ENCODE measurements around the gene EPB41L2. TPM values are rescaled to one million over a fixed set of nuclear protein-coding genes. Genes with fewer than 3 reads are reported as not detected.
A peak's percentile ranks its signal among the peaks of the same experiment; 100 is the strongest.

EPB41L2 gene
- total RNA-seq, 2 donors from 2014 or later: 30.5 to 31.0 TPM

GRCh38 chr6:130870179-130870880 is 192.7 kb downstream of the EPB41L2 start:
- no peaks in the 10 kb centered on the region for H3K9me3 Mint-ChIP-seq
- peaks cover 0 to 4% of the 10 kb centered on the region in 2 donors for H3K4me1 Mint-ChIP-seq (ENCODE audit: low read depth in 2 of 2)
- DNase-seq (ENCODE audit: low spot score) (no peak), ATAC-seq (no peak)
- no peak overlapping the region for H3K4me3 Mint-ChIP-seq
- no peaks in the 10 kb centered on the region for H3K36me3 Mint-ChIP-seq
- H3K27me3 Mint-ChIP-seq: peaks cover 0 to 2% of the 10 kb centered on the region in 2 donors
- no peak overlapping the region for H3K27ac Mint-ChIP-seq

- Mint-ChIP-seq H3K4me1 (ENCODE audit: low read depth in 2 of 2) (peaks cover 0 to 4% of the 10 kb centered on the region in 2 donors), H3K27ac (no peak overlapping the region), H3K4me3 (no peak overlapping the region), H3K27me3 (peaks cover 0 to 2% of the 10 kb centered on the region in 2 donors), H3K9me3 (no peaks in the 10 kb centered on the region), H3K36me3 (no peaks in the 10 kb centered on the region)
- ATAC-seq: no peak
- no peak for DNase-seq (ENCODE audit: low spot score)
These were observed 193.4 kb downstream of the EPB41L2 start for GRCh38 chr6:130869681-130870080.

GRCh38 chr6:130865793-130866192 is 197.3 kb downstream of the EPB41L2 start:
- no peaks in the 10 kb centered on the region for H3K36me3 Mint-ChIP-seq
- no peak for DNase-seq (ENCODE audit: low spot score)

GRCh38 chr6:130864344-130864743 is 198.7 kb downstream of the EPB41L2 start:
- Mint-ChIP-seq H3K27me3 (no peaks in the 10 kb centered on the region), H3K4me3 (no peak overlapping the region), H3K9me3 (no peaks in the 10 kb centered on the region), H3K36me3 (no peaks in the 10 kb centered on the region), H3K27ac (no peak overlapping the region), H3K4me1 (ENCODE audit: low read depth in 2 of 2) (no peaks in the 10 kb centered on the region)
- no peak for ATAC-seq
- no peak for DNase-seq (ENCODE audit: low spot score)

More at GRCh38 chr6:130865793-130866192, 197.3 kb downstream of the EPB41L2 start:
- Mint-ChIP-seq H3K27me3 (no peaks in the 10 kb centered on the region), H3K4me1 (ENCODE audit: low read depth in 2 of 2) (no peaks in the 10 kb centered on the region), H3K4me3 (no peak overlapping the region), H3K9me3 (no peaks in the 10 kb centered on the region), H3K27ac (no peak overlapping the region)
- ATAC-seq: no peak

GRCh38 chr6:130863415-130864230 is 199.4 kb downstream of the EPB41L2 start:
- Mint-ChIP-seq H3K9me3 (no peaks in the 10 kb centered on the region), H3K36me3 (no peaks in the 10 kb centered on the region)
- no peak for ATAC-seq

GRCh38 chr6:130862370-130862769 is 200.7 kb downstream of the EPB41L2 start:
- no peak overlapping the region for H3K4me3 Mint-ChIP-seq
- DNase-seq (ENCODE audit: low spot score): no peak
- H3K9me3 Mint-ChIP-seq: no peaks in the 10 kb centered on the region
- no peaks in the 10 kb centered on the region for H3K27me3 Mint-ChIP-seq
- no peaks in the 10 kb centered on the region for H3K4me1 Mint-ChIP-seq (ENCODE audit: low read depth in 2 of 2)
- no peak for ATAC-seq
- H3K36me3 Mint-ChIP-seq: no peaks in the 10 kb centered on the region
- no peak overlapping the region for H3K27ac Mint-ChIP-seq

More at GRCh38 chr6:130863415-130864230, 199.4 kb downstream of the EPB41L2 start:
- no peaks in the 10 kb centered on the region for H3K27me3 Mint-ChIP-seq
- no peaks in the 10 kb centered on the region for H3K4me1 Mint-ChIP-seq (ENCODE audit: low read depth in 2 of 2)
- no peak overlapping the region for H3K4me3 Mint-ChIP-seq
- H3K27ac Mint-ChIP-seq: no peak overlapping the region
- DNase-seq (ENCODE audit: low spot score): no peak

GRCh38 chr6:130859161-130859867 is 203.7 kb downstream of the EPB41L2 start:
- Mint-ChIP-seq H3K4me3 (no peak overlapping the region), H3K9me3 (no peaks in the 10 kb centered on the region), H3K27ac (no peak overlapping the region), H3K36me3 (no peaks in the 10 kb centered on the region), H3K4me1 (ENCODE audit: low read depth in 2 of 2) (no peaks in the 10 kb centered on the region), H3K27me3 (no peaks in the 10 kb centered on the region)
- DNase-seq (ENCODE audit: low spot score) (no peak), ATAC-seq (no peak)

- ATAC-seq (no peak), DNase-seq (ENCODE audit: low spot score) (no peak)
- H3K27me3 Mint-ChIP-seq: no peaks in the 10 kb centered on the region
- H3K4me3 Mint-ChIP-seq: no peak overlapping the region
- no peaks in the 10 kb centered on the region for H3K9me3 Mint-ChIP-seq
- no peaks in the 10 kb centered on the region for H3K36me3 Mint-ChIP-seq
- H3K27ac Mint-ChIP-seq: no peak overlapping the region
- no peaks in the 10 kb centered on the region for H3K4me1 Mint-ChIP-seq (ENCODE audit: low read depth in 2 of 2)
These were observed 204.4 kb downstream of the EPB41L2 start for GRCh38 chr6:130858498-130859160.

- H3K36me3 Mint-ChIP-seq: no peaks in the 10 kb centered on the region
- no peaks in the 10 kb centered on the region for H3K4me1 Mint-ChIP-seq (ENCODE audit: low read depth in 2 of 2)
- ATAC-seq (peak; percentile 11 to 13), DNase-seq (ENCODE audit: low spot score) (no peak)
- H3K4me3 Mint-ChIP-seq: no peak overlapping the region
- H3K9me3 Mint-ChIP-seq: no peaks in the 10 kb centered on the region
- H3K27ac Mint-ChIP-seq: no peak overlapping the region
- no peaks in the 10 kb centered on the region for H3K27me3 Mint-ChIP-seq
These were observed 205.0 kb downstream of the EPB41L2 start for GRCh38 chr6:130858054-130858453.

- no peak overlapping the region for H3K27ac Mint-ChIP-seq
- H3K9me3 Mint-ChIP-seq: no peaks in the 10 kb centered on the region
- ATAC-seq (no peak), DNase-seq (ENCODE audit: low spot score) (no peak)
- H3K4me1 Mint-ChIP-seq (ENCODE audit: low read depth in 2 of 2): no peaks in the 10 kb centered on the region
- H3K4me3 Mint-ChIP-seq: no peak overlapping the region
- H3K27me3 Mint-ChIP-seq: no peaks in the 10 kb centered on the region
- no peaks in the 10 kb centered on the region for H3K36me3 Mint-ChIP-seq
These were observed 209.4 kb downstream of the EPB41L2 start for GRCh38 chr6:130853555-130854183.

- DNase-seq (ENCODE audit: low spot score): no peak
- Mint-ChIP-seq H3K9me3 (no peaks in the 10 kb centered on the region), H3K4me3 (no peak overlapping the region), H3K27ac (no peak overlapping the region), H3K4me1 (ENCODE audit: low read depth in 2 of 2) (no peaks in the 10 kb centered on the region), H3K27me3 (no peaks in the 10 kb centered on the region), H3K36me3 (no peaks in the 10 kb centered on the region)
- no peak for ATAC-seq
These were observed 210.0 kb downstream of the EPB41L2 start for GRCh38 chr6:130852844-130853554.

- no peaks in the 10 kb centered on the region for H3K4me1 Mint-ChIP-seq (ENCODE audit: low read depth in 2 of 2)
- no peak overlapping the region for H3K4me3 Mint-ChIP-seq
- H3K9me3 Mint-ChIP-seq: no peaks in the 10 kb centered on the region
- no peaks in the 10 kb centered on the region for H3K36me3 Mint-ChIP-seq
- DNase-seq (ENCODE audit: low spot score) (no peak), ATAC-seq (no peak)
- no peaks in the 10 kb centered on the region for H3K27me3 Mint-ChIP-seq
- no peak overlapping the region for H3K27ac Mint-ChIP-seq
These were observed 212.0 kb downstream of the EPB41L2 start for GRCh38 chr6:130851026-130851425.

GRCh38 chr6:130849594-130849993 is 213.5 kb downstream of the EPB41L2 start:
- Mint-ChIP-seq H3K9me3 (no peaks in the 10 kb centered on the region), H3K27ac (no peak overlapping the region), H3K4me3 (no peak overlapping the region), H3K36me3 (no peaks in the 10 kb centered on the region), H3K4me1 (ENCODE audit: low read depth in 2 of 2) (no peaks in the 10 kb centered on the region), H3K27me3 (no peaks in the 10 kb centered on the region)
- DNase-seq (ENCODE audit: low spot score): no peak
- ATAC-seq: no peak
